ENCODE results near the gene ASTN2. TPM values are rescaled to one million over a fixed set of nuclear protein-coding genes. Genes with fewer than 3 reads are reported as not detected.
A peak's percentile ranks its signal among the peaks of the same experiment; 100 is the strongest.

ASTN2 gene
- polyA plus RNA-seq, 3 donors = 17.2 to 17.5 (median 17.5) TPM

DNA sequence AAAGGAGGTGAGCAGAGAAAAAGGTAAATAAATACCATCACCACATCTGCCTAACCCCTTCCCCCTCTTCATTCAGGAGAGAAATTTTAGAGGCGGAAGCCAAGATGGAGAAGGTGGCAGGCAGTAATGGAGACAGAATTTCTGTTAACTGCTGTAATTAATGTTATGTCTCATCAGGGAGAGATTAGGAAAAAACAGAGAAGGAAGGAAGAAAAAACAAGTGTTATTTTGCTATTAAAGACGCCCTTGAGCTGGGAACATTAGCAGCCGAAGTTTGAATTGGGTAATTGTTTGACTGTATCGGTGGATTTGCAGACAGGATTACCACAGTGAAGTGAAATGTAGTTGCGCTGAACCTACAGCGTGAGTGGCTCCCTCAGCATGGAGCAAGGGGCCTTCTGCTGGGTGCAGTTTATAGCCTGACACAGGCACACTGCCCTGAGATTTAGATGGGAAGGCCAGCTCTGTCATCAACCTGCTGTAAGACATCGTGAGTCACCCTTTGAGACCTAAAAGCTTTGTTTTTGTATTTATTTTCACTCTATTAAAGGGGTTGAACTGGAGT is 136.3 kb downstream of the ASTN2 start:
- no peak for DNase-seq (ENCODE audit: extremely low read depth in 1 of 11, low read depth in 9 of 11, low spot score in 4 of 11)

DNA sequence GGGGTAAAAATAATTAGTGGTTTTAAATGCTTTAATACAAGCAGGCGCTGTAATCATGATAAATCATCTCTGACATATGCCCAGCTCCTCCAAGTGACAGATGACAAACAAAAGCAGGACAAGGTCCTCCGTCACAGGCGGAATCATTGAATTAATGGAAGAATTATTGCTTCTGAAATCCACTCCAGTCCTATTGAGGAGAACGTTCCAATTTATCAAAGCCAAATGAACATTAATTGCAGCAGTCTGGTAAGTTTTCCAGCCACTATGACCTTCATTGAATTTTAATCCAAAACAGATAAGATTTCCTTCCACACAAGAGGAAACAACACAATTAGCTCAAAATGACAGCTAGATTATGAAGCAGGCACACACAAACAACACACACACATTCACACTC is 136.8 kb downstream of the ASTN2 start:
- no peak for DNase-seq (ENCODE audit: extremely low read depth in 1 of 11, low read depth in 9 of 11, low spot score in 4 of 11)

- no peak for DNase-seq (ENCODE audit: extremely low read depth in 1 of 11, low read depth in 9 of 11, low spot score in 4 of 11)
These were observed 138.4 kb downstream of the ASTN2 start for GRCh38 chr9:117276444-117276843.

- DNase-seq (ENCODE audit: extremely low read depth in 1 of 11, low read depth in 9 of 11, low spot score in 4 of 11) = no peak
These were observed 141.2 kb downstream of the ASTN2 start for GRCh38 chr9:117273612-117274011.

GRCh38 chr9:117268847-117269446 is 145.9 kb downstream of the ASTN2 start:
- no peak for DNase-seq (ENCODE audit: extremely low read depth in 1 of 11, low read depth in 9 of 11, low spot score in 4 of 11)

- no peak for DNase-seq (ENCODE audit: extremely low read depth in 1 of 11, low read depth in 9 of 11, low spot score in 4 of 11)
These were observed 147.9 kb downstream of the ASTN2 start for GRCh38 chr9:117266855-117267497.

- DNase-seq (ENCODE audit: extremely low read depth in 1 of 11, low read depth in 9 of 11, low spot score in 4 of 11) = no peak
These were observed 149.6 kb downstream of the ASTN2 start for GRCh38 chr9:117265253-117265652.

DNA sequence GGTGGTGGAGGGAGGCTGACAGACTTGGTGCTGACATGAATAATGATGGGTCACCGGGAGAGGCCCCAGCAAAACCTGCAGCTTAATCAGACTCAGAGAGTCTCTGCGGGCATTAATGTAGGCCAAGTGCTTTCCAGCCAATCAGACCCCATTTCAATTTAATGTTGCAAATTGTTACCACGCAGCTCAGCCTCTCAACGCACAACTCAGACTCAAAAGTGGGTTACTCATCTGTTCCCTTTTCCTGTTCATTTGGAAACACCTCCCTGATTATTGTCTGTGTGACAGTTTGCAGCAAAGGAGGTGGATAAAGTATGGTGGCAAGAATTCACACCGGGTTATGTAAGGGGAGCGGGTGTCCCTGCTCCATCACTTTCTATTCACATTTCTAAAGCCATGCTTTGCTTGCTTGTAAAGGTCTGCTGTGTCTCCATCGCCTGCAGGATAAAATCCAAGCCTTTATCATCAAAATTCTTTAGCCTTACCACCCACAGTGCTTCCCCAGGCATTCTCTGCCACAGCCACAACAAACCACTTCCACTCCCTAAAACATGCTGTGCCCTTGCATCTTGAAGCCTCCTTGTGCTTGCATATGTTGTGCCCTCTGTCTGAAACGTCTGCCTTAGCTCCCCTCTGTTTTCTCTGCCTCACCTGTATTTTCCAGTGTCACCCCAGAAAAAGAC is 156.5 kb downstream of the ASTN2 start:
- DNase-seq (ENCODE audit: extremely low read depth in 1 of 11, low read depth in 9 of 11, low spot score in 4 of 11) = no peak

DNA sequence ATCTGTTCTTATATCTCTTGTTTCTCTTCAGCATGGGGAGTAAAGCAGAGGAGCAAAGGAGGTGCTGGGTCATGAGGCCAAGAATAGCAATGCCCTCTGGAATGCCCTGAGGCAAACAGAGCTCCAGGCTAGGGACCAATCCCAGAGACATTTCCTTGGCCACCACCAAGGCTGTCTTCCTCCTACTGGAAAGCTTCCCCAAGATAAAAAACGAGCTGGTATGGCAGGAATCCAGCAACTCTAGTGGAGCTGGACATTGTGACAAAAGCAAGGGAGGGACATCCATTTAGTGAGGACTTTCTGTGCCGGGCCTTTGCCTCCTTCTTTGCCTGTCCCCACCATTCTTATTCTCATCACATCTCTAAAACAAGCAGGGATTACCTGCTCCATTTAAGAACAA is 161.6 kb downstream of the ASTN2 start:
- no peak for DNase-seq (ENCODE audit: extremely low read depth in 1 of 11, low read depth in 9 of 11, low spot score in 4 of 11)

GRCh38 chr9:117250610-117251215 is 164.1 kb downstream of the ASTN2 start:
- DNase-seq (ENCODE audit: extremely low read depth in 1 of 11, low read depth in 9 of 11, low spot score in 4 of 11) = no peak

- DNase-seq (ENCODE audit: extremely low read depth in 1 of 11, low read depth in 9 of 11, low spot score in 4 of 11) = no peak
These were observed 165.1 kb downstream of the ASTN2 start for GRCh38 chr9:117249799-117250198.

- peak in 3 of 11 donors; percentile 2 to 11 (median 2) for DNase-seq (ENCODE audit: extremely low read depth in 1 of 11, low read depth in 9 of 11, low spot score in 4 of 11)
These were observed 167.6 kb downstream of the ASTN2 start for GRCh38 chr9:117247266-117247665.

DNA sequence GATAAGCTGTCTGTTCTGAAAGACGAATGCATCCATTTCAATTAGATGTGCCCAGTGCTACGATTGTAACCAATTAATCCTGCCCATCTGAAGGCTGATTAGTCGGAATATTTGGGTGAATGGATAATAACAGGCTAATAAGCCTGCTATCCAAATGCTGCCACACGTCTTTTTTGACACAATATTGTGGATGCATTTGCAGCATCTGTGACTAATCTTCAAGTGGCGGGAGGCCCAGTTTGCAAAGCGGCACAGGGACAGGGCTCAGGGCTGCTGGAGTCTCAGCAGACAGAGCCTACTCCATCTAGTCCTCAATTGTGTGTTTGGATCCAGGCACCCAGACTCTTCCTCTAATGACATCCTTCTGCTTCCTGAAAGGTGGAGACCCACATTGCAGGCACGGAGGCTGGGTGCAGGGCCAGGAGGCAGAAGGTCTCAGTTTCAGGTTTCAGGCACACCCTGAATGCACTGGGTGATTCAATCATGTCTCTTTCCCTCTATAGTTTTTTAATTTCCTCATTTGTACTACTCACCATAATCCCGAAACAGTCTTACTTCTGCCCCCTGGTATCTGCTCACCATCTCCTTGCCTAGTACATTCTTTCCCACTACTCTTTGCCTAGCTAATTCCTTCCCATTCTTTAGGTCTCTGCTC is 169.6 kb downstream of the ASTN2 start:
- no peak for DNase-seq (ENCODE audit: extremely low read depth in 1 of 11, low read depth in 9 of 11, low spot score in 4 of 11)

- peak in 8 of 11 donors; percentile 0 to 20 (median 13) for DNase-seq (ENCODE audit: extremely low read depth in 1 of 11, low read depth in 9 of 11, low spot score in 4 of 11)
These were observed 172.8 kb downstream of the ASTN2 start for GRCh38 chr9:117242082-117242481.

GRCh38 chr9:117239428-117239827 is 175.4 kb downstream of the ASTN2 start:
- no peak for DNase-seq (ENCODE audit: extremely low read depth in 1 of 11, low read depth in 9 of 11, low spot score in 4 of 11)

- DNase-seq (ENCODE audit: extremely low read depth in 1 of 11, low read depth in 9 of 11, low spot score in 4 of 11) = no peak
These were observed 180.8 kb downstream of the ASTN2 start for GRCh38 chr9:117234103-117234502.

DNA sequence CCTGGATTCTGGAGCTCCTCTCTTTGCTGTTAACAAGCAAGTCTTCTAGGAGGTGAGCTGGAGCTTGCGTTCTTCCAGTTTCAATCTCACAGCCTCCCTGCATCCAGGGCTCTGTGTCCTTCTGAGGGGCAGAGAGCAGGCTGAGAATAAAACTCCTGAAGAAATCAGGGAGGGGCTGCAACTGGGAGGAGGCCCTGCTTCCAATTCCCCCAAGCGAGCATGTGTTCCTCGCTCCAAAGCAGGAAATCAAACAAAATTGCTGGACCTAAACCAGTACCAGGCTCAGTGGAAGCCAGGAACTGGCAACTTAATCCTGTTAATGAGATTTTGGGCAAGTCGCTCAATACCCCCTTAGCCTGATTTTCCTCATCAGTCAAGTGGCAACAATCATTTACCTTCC is 181.8 kb downstream of the ASTN2 start:
- DNase-seq (ENCODE audit: extremely low read depth in 1 of 11, low read depth in 9 of 11, low spot score in 4 of 11) = no peak

GRCh38 chr9:117232281-117232680 is 182.6 kb downstream of the ASTN2 start:
- DNase-seq (ENCODE audit: extremely low read depth in 1 of 11, low read depth in 9 of 11, low spot score in 4 of 11) = no peak

DNA sequence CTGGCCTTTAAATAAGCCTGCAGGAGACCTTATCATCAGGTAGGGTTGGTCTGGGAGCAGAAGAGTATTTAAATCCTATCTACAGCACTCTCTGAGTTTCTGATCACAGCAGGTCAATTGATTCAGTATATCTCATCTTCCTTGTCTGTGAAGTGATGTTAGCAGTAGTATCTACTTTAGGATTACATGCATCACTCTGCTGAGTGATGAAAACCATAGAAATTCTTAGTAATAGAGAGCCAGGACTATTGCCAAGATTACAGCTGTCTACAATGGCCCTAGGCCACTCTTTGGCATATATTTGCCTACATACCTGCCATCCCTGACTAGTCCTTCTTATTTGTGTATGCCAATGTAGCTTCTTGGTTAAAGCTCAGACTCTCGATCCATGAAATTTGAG is 183.8 kb downstream of the ASTN2 start:
- no peak for DNase-seq (ENCODE audit: extremely low read depth in 1 of 11, low read depth in 9 of 11, low spot score in 4 of 11)
